Esophagus (tissue), 2 donors: ENCODE data around the gene RBP7. TPM values are rescaled to one million over a fixed set of nuclear protein-coding genes. Genes with fewer than 3 reads are reported as not detected.

Experiments
- H3K27ac ChIP-seq, 2 donors: one replicate each; pipeline ENCODE4 v1.5.1; 2013; ENCODE audit warnings: low read depth in 2 of 2, mild to moderate bottlenecking in 2 of 2, inconsistent platforms in 1 of 2, low read length in 1 of 2, moderate library complexity in 1 of 2
- H3K27me3 ChIP-seq, 2 donors: one replicate each; pipeline ENCODE4 v1.6.1; 2013; ENCODE audit warnings: low read length in 2 of 2, control low read depth in 1 of 2, mild to moderate bottlenecking in 1 of 2; ENCODE audit not compliant: insufficient read depth in 2 of 2, control insufficient read depth in 1 of 2
- H3K36me3 ChIP-seq, 2 donors: one replicate each; pipeline ENCODE4 v1.6.1; 2013; ENCODE audit warnings: low read length in 1 of 2; ENCODE audit not compliant: control insufficient read depth in 2 of 2, insufficient read depth in 2 of 2
- H3K4me1 ChIP-seq, 2 donors: one replicate each; pipeline ENCODE4 v1.6.1; 2013; ENCODE audit warnings: low read length in 1 of 2; ENCODE audit not compliant: control insufficient read depth in 2 of 2, insufficient read depth in 2 of 2
- H3K4me3 ChIP-seq, 2 donors: one replicate each; pipeline ENCODE4 v1.5.1; 2013; ENCODE audit warnings: low read length in 2 of 2, mild to moderate bottlenecking in 2 of 2, low read depth in 1 of 2, moderate library complexity in 1 of 2
- H3K9me3 ChIP-seq, 2 donors: one replicate each; pipeline ENCODE4 v1.6.1; 2013; ENCODE audit warnings: mild to moderate bottlenecking in 2 of 2, low read depth in 1 of 2, low read length in 1 of 2, moderate library complexity in 1 of 2; ENCODE audit not compliant: control insufficient read depth in 2 of 2, insufficient read depth in 1 of 2
- WGBS, 2 donors: extraction: QIAGEN DNeasy Blood & Tissue Kit; methylation state at CpG; one replicate each; pipeline ENCODE4 v1.1.7; 2013; 5-methylcytosine and 5-hydroxymethylcytosine counted together
- polyA plus RNA-seq, 2 donors: library from polyadenylated mRNA; stranded (reverse); fragments of 200-250 nt; gene quantifications; one replicate each; pipeline ENCODE4 v1.2.3, GENCODE V29; 2013
- donor health status: healthy with polysubstance abuse.
- donor health status: Bipolar disorder and iron deficiency.

RBP7 gene
- polyA plus RNA-seq, 2 donors, result 47.6 to 66.9 TPM

DNA sequence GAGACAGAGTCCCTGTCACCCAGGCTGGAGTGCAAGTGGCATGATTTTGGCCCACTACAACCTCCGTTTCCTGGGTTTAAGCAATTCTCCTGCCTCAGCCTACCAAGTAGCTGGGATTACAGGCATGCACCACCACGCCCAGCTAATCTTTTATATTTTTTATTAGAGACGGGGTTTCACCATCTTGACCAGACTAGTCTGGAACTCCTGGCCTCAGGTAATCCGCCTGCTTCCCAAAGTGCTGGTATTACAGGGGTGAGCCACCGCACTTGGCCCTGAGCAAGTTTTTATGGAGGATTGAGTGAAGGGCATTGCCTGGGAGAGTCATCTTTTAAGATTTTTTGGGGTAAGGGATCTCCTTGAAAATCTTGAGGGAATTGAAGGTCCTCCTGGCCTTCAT is 64.2 kb downstream of the RBP7 start:
- Histone ChIP-seq H3K27ac (peak overlapping the region in 1 of 2 donors; percentile 61), H3K36me3 (no peaks in the 10 kb centered on the region), H3K27me3 (no peaks in the 10 kb centered on the region), H3K9me3 (no peaks in the 10 kb centered on the region), H3K4me1 (peaks cover 5 to 8% of the 10 kb centered on the region in 2 donors), H3K4me3 (no peak overlapping the region)
- WGBS, 2 donors, result 75 to 82% methylated on average over 5 of the region's 5 CpGs

GRCh38 chr1:10063878-10064277 is 66.8 kb downstream of the RBP7 start:
- no peaks in the 10 kb centered on the region for H3K36me3 ChIP-seq
- H3K27ac ChIP-seq, result peak overlapping the region; percentile 88 to 96
- no peaks in the 10 kb centered on the region for H3K27me3 ChIP-seq
- 47 to 67% methylated on average over 7 of the region's 7 CpGs for WGBS, 2 donors
- peaks cover 5 to 10% of the 10 kb centered on the region in 2 donors for H3K4me1 ChIP-seq
- no peak overlapping the region for H3K4me3 ChIP-seq
- H3K9me3 ChIP-seq, result no peaks in the 10 kb centered on the region

GRCh38 chr1:10064416-10065343 is 67.7 kb downstream of the RBP7 start:
- WGBS, 2 donors, result 71 to 78% methylated on average over 8 of the region's 8 CpGs
- H3K9me3 ChIP-seq, result no peaks in the 10 kb centered on the region
- H3K27ac ChIP-seq, result peak overlapping the region; percentile 89 to 92
- no peak overlapping the region for H3K4me3 ChIP-seq
- peaks cover 0 to 10% of the 10 kb centered on the region in 2 donors for H3K4me1 ChIP-seq
- no peaks in the 10 kb centered on the region for H3K36me3 ChIP-seq
- no peaks in the 10 kb centered on the region for H3K27me3 ChIP-seq

- Histone ChIP-seq H3K9me3 (no peaks in the 10 kb centered on the region), H3K36me3 (no peaks in the 10 kb centered on the region), H3K4me3 (no peak overlapping the region), H3K4me1 (peaks cover 0 to 10% of the 10 kb centered on the region in 2 donors), H3K27me3 (no peaks in the 10 kb centered on the region), H3K27ac (peak overlapping the region; percentile 70 to 89)
- WGBS, 2 donors, result 63 to 77% methylated on average over 7 of the region's 7 CpGs
Measured at GRCh38 chr1:10065344-10065685, 68.3 kb downstream of the RBP7 start.

Other genes starting within 250 kb of the RBP7 start
- 10 to 100 TPM; 45.8 to 55.4 TPM for gene CLSTN1, start 173.3 kb upstream of the RBP7 start, polyA plus RNA-seq
- gene CTNNBIP1, start 87.0 kb upstream of the RBP7 start, polyA plus RNA-seq, result 100 to 1,000 TPM; 173 to 242 TPM
- gene LZIC, start 53.8 kb upstream of the RBP7 start, polyA plus RNA-seq, result 10 to 100 TPM in 1 of 2 donors, 1 to 10 TPM in 1; 9.7 to 15.8 TPM
- 1 to 10 TPM; 3.6 to 4.2 TPM for gene NMNAT1, start 53.8 kb upstream of the RBP7 start, polyA plus RNA-seq
- 10 to 100 TPM; 15.6 to 23.2 TPM for gene UBE4B, start 35.7 kb downstream of the RBP7 start, polyA plus RNA-seq
- gene KIF1B, start 213.3 kb downstream of the RBP7 start, polyA plus RNA-seq, result 10 to 100 TPM in 1 of 2 donors, 1 to 10 TPM in 1; 9.6 to 13.6 TPM